ENCODE data around the gene OPRL1. TPM values are rescaled to one million over a fixed set of nuclear protein-coding genes. Genes with fewer than 3 reads are reported as not detected.

Gene OPRL1
- total RNA-seq, 4 donors from 2014 or later, result 0.15 to 0.88 (median 0.28) TPM

DNA sequence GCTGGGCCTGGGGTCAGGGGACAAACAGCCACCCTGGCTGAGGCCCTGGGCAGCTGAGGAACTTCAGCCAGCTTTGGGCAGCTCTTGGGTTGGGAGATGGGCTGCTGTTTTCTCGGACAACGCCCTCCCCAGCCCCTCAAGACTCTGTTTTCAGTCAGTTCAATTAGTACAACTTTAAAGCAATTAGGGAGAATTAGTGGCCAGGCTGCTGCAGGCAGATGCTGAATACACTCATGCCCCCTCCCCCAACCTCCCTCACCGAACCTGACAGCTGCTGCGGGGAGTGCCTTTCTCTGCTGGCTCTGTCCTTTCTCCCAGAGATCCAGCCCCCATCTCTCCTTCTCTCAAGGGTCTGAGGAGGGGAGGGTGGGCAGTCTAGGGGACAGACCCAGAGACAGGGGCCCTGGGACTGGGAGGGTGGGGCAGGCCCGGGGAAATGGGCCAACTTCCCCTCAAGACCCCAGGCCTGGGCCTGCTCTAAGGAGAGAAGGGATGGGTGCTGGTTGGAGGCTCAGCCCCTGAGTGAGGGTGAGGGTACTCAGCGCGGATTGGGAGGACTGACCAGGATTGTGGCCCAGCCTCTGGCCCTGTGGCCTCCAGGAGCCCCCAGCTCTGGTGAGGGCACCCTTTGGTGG, 66.5 kb downstream of the OPRL1 start:
- TF ChIP-seq, protein P1, sequence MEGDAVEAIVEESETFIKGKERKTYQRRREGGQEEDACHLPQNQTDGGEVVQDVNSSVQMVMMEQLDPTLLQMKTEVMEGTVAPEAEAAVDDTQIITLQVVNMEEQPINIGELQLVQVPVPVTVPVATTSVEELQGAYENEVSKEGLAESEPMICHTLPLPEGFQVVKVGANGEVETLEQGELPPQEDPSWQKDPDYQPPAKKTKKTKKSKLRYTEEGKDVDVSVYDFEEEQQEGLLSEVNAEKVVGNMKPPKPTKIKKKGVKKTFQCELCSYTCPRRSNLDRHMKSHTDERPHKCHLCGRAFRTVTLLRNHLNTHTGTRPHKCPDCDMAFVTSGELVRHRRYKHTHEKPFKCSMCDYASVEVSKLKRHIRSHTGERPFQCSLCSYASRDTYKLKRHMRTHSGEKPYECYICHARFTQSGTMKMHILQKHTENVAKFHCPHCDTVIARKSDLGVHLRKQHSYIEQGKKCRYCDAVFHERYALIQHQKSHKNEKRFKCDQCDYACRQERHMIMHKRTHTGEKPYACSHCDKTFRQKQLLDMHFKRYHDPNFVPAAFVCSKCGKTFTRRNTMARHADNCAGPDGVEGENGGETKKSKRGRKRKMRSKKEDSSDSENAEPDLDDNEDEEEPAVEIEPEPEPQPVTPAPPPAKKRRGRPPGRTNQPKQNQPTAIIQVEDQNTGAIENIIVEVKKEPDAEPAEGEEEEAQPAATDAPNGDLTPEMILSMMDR (IDR thresholded peaks at IDR 0.05), result no peak
- no peak for TF ChIP-seq POLR2A (IDR thresholded peaks at IDR 0.05)

DNA sequence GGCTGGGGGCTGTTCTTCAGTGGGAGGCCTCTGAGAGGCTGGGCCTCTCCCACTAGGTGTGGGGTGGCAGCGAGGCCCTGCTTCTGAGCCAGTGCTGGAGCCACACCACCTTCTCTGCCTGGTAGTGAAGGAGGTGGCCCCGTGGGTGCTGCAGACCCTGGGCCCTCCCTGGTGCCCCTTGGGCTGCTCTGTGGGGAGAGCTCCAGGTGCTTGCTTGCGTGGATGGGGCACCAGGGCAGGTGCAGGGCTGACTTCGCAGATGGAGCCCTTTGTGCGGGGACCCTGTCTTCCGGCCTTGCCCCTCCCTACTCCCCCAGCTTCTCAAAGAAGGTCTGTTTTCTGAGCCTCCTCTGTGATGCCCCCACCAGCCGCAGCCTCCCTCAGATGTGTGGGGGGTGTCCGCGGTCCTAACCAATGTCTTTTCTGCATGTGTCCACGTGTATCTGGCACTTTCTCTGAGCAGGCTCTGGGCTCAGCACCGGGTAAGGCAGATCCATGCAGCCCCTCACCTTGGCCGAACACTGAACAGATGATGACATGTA, 67.1 kb downstream of the OPRL1 start:
- H3K4me3 ChIP-seq (ENCODE audit: low read depth, poor library complexity, severe bottlenecking), result no peak overlapping the region
- intact Hi-C loops (cut with DNase I; ENCODE audit: low total_unique reads), result no loop called here
- TF ChIP-seq POLR2A (IDR thresholded peaks at IDR 0.05), result no peak
- TF ChIP-seq, protein P1 (IDR thresholded peaks at IDR 0.05), result no peak
- peak in 1 of 2 donors; percentile 74 for DNase-seq (ENCODE audit: low spot score in 2 of 2)
- WGBS, 2 donors, result 77 to 78% methylated on average over 12 of the region's 12 CpGs

More for the DNA sequence above, 66.5 kb downstream of the OPRL1 start:
- intact Hi-C loops (cut with DNase I; ENCODE audit: low total_unique reads), result no loop called here
- WGBS, 2 donors, result 68 to 71% methylated on average over 7 of the region's 7 CpGs
- H3K4me3 ChIP-seq (ENCODE audit: low read depth, poor library complexity, severe bottlenecking), result no peak overlapping the region
- DNase-seq (ENCODE audit: low spot score in 2 of 2), result peak in 1 of 2 donors; percentile 40

DNA sequence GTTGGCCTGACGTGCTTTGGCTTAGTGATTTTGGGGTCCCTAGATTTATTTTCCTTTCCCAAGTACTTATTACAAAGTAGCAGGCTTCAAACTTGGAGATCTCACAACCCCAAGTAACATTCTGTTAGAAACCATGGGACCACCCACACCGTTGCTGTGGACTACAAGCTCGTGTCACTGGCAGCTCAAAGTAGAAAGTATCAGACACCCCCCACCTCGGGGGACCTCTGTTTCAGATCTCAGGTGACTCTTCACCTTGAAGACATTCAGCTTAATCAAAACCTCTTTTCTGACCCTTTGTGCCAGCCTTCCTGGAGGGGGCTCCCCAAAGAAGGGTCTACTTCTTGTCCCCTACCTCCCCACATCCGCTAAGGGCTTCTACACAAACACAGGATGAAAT, 68.7 kb downstream of the OPRL1 start:
- TF ChIP-seq, protein P1 (IDR thresholded peaks at IDR 0.05), result no peak
- no peak for TF ChIP-seq POLR2A (IDR thresholded peaks at IDR 0.05)
- WGBS, 2 donors, result 77 to 84% methylated on average over 5 of the region's 5 CpGs
- no peak overlapping the region for H3K4me3 ChIP-seq (ENCODE audit: low read depth, poor library complexity, severe bottlenecking)
- intact Hi-C loops (cut with DNase I; ENCODE audit: low total_unique reads), result no loop called here
- DNase-seq (ENCODE audit: low spot score in 2 of 2), result peak in 1 of 2 donors; percentile 37

DNA sequence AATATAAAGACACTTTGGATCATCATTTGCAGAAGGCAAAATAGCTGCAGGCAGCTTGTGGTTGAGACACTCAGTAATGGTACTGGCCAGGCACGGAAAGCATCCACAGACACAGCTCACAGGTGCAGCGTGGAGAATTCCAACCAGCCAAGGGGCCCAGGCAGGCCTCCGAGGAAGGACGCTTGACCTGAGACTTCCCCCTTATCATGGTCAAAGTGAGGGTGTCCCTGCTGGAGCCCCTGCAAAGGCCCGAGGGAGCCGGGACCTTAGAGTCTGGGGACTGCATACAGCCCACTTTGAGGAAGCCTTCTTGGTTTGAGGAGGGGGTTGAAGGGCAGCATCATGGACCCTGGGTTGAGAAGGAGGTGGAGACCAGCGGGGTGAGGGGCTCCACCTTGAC, 69.3 kb downstream of the OPRL1 start:
- H3K4me3 ChIP-seq (ENCODE audit: low read depth, poor library complexity, severe bottlenecking), result no peak overlapping the region
- intact Hi-C loops (cut with DNase I; ENCODE audit: low total_unique reads), result no loop called here
- 91 to 92% methylated on average over 7 of the region's 7 CpGs for WGBS, 2 donors
- TF ChIP-seq POLR2A (IDR thresholded peaks at IDR 0.05), result no peak
- TF ChIP-seq, protein P1 (IDR thresholded peaks at IDR 0.05), result no peak
- DNase-seq (ENCODE audit: low spot score in 2 of 2), result peak in 1 of 2 donors; percentile 64

DNA sequence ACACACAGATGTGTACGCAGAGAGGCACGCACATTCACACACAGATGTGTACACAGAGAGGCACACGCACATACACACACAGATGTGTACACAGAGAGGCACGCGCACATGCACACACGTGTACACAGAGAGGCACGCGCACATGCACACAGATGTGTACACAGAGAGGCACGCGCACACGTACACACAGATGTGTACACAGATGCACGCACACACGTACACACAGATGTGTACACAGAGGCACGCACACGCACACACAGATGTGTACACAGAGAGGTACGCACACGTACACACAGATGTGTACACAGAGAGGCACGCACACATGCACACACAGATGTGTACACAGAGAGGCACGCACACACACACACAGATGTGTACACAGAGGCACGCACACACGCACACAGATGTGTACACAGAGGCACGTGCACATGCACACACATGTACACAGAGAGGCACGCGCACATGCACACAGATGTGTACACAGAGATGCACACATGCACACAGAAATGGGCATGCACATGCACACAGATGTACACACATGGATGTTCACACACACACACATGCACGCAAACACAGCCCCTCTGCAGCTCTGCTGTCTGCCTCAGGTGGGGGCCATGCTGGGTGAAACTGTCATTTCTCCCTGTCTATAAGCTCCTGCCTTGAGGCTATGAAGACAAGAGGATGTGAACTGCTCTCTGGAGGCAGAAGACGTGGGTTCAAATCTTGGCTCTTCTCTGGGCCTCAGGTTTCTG, 70.1 kb downstream of the OPRL1 start:
- peak in 1 of 2 donors; percentile 61 for DNase-seq (ENCODE audit: low spot score in 2 of 2)
- WGBS, 2 donors, result 92 to 93% methylated on average over 26 of the region's 26 CpGs
- TF ChIP-seq, protein P1 (IDR thresholded peaks at IDR 0.05), result no peak
- no peak for TF ChIP-seq POLR2A (IDR thresholded peaks at IDR 0.05)
- H3K4me3 ChIP-seq (ENCODE audit: low read depth, poor library complexity, severe bottlenecking), result no peak overlapping the region
- intact Hi-C loops (cut with DNase I; ENCODE audit: low total_unique reads), result no loop called here

Small RNAs within 50 kb of the gene (microRNA-seq; reads per million reads assigned to microRNA genes)
- gene MIR6813 (ENCODE audit: borderline number of aligned reads in 1 of 2, borderline replicate concordance in 2 of 2), result 0 to 3.4 reads per million in 2 donors

Other genes starting within 250 kb of the OPRL1 start
- 1 to 10 TPM; 1.2 to 6.7 (median 5.7) TPM for gene ZBTB46, start 248.8 kb upstream of the OPRL1 start, total RNA-seq
- not detected for gene ABHD16B, start 218.6 kb upstream of the OPRL1 start, total RNA-seq
- gene TPD52L2, start 214.8 kb upstream of the OPRL1 start, total RNA-seq, result 100 to 1,000 TPM in 2 of 4 donors, 10 to 100 TPM in 2; 85.9 to 101 (median 94.7) TPM
- 10 to 100 TPM; 40.6 to 59.7 (median 49.7) TPM for gene DNAJC5, start 185.0 kb upstream of the OPRL1 start, total RNA-seq
- gene UCKL1, start 123.7 kb upstream of the OPRL1 start, total RNA-seq, result 10 to 100 TPM; 28.1 to 44.3 (median 33.6) TPM
- gene ZNF512B, start 110.2 kb upstream of the OPRL1 start, total RNA-seq, result 10 to 100 TPM; 15.3 to 19.8 (median 16.7) TPM
- gene SAMD10, start 100.4 kb upstream of the OPRL1 start, total RNA-seq, result 10 to 100 TPM in 3 of 4 donors, 1 to 10 TPM in 1; 8.1 to 11.3 (median 10.6) TPM
- gene PRPF6, start 99.0 kb upstream of the OPRL1 start, total RNA-seq, result 10 to 100 TPM; 66.8 to 88.3 (median 79.1) TPM
- 1 to 10 TPM in 1 of 4 donors, under 1 TPM in 3; 0.39 to 1.8 (median 0.66) TPM for gene C20orf204, start 43.9 kb upstream of the OPRL1 start, total RNA-seq
- 1 to 10 TPM; 1.1 to 7.3 (median 4.3) TPM for gene SOX18, start 30.4 kb upstream of the OPRL1 start, total RNA-seq
- gene TCEA2, start 16.9 kb upstream of the OPRL1 start, total RNA-seq, result 10 to 100 TPM; 16.5 to 52.3 (median 22.8) TPM
- 10 to 100 TPM; 10.4 to 26.4 (median 16.6) TPM for gene RGS19, start 564 bp upstream of the OPRL1 start, total RNA-seq
- under 1 TPM in 1 of 4 donors, not detected in 3; 0.91 TPM for gene LKAAEAR1, start 4.3 kb downstream of the OPRL1 start, total RNA-seq
- gene NPBWR2, start 27.5 kb downstream of the OPRL1 start, total RNA-seq, result not detected
- under 1 TPM in 1 of 4 donors, not detected in 3; 0.26 TPM for gene MYT1, start 84.4 kb downstream of the OPRL1 start, total RNA-seq
- gene PCMTD2, start 175.7 kb downstream of the OPRL1 start, total RNA-seq, result 100 to 1,000 TPM in 3 of 4 donors, 10 to 100 TPM in 1; 87.5 to 164 (median 132) TPM

Measured in lower leg skin (tissue), 4 donors.